Measurements from ENCODE around the gene SYF2. TPM values are rescaled to one million over a fixed set of nuclear protein-coding genes. Genes with fewer than 3 reads are reported as not detected.

The SYF2 gene
- total and polyA plus RNA-seq, 2 experiments from 2014 or later, result 24.6 to 82.6 TPM

GRCh38 chr1:25210728-25211127 lies 21.6 kb downstream of the SYF2 start:
- ATAC-seq, result peak; percentile 69; the same call in 2 of the 3 replicates
- Histone ChIP-seq H2AFZ (no peak overlapping the region), H3K79me2 (replicated peaks; ENCODE audit: insufficient read depth) (no peaks in the 10 kb centered on the region), H4K20me1 (replicated peaks; ENCODE audit: insufficient read depth) (no peaks in the 10 kb centered on the region), H3K4me1 (ENCODE audit: insufficient read depth) (no peaks in the 10 kb centered on the region), H3K9me2 (ENCODE audit: insufficient read depth) (no peaks in the 10 kb centered on the region), H3K27ac (ENCODE audit: low read depth) (no peak overlapping the region), H3F3A (replicated peaks; ENCODE audit: low read depth) (no peaks in the 10 kb centered on the region), H3K4me3 (no peak overlapping the region), H3K27me3 (ENCODE audit: insufficient read depth) (no peaks in the 10 kb centered on the region), H3K4me2 (no peak overlapping the region), H3K36me3 (ENCODE audit: insufficient read depth) (no peaks in the 10 kb centered on the region)
- H3K9me3 Mint-ChIP-seq, result no peaks in the 10 kb centered on the region
- H3K36me3 Mint-ChIP-seq (ENCODE audit: low read depth), result no peaks in the 10 kb centered on the region
- no peaks in the 10 kb centered on the region for H3K4me1 Mint-ChIP-seq
- no peak overlapping the region for H3K4me3 Mint-ChIP-seq
- TF ChIP-seq, protein P1, sequence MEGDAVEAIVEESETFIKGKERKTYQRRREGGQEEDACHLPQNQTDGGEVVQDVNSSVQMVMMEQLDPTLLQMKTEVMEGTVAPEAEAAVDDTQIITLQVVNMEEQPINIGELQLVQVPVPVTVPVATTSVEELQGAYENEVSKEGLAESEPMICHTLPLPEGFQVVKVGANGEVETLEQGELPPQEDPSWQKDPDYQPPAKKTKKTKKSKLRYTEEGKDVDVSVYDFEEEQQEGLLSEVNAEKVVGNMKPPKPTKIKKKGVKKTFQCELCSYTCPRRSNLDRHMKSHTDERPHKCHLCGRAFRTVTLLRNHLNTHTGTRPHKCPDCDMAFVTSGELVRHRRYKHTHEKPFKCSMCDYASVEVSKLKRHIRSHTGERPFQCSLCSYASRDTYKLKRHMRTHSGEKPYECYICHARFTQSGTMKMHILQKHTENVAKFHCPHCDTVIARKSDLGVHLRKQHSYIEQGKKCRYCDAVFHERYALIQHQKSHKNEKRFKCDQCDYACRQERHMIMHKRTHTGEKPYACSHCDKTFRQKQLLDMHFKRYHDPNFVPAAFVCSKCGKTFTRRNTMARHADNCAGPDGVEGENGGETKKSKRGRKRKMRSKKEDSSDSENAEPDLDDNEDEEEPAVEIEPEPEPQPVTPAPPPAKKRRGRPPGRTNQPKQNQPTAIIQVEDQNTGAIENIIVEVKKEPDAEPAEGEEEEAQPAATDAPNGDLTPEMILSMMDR (conservative IDR thresholded peaks at IDR 0.05; ENCODE audit: low read depth in 2 of 2), result no peak
- TF ChIP-seq, protein P2, sequence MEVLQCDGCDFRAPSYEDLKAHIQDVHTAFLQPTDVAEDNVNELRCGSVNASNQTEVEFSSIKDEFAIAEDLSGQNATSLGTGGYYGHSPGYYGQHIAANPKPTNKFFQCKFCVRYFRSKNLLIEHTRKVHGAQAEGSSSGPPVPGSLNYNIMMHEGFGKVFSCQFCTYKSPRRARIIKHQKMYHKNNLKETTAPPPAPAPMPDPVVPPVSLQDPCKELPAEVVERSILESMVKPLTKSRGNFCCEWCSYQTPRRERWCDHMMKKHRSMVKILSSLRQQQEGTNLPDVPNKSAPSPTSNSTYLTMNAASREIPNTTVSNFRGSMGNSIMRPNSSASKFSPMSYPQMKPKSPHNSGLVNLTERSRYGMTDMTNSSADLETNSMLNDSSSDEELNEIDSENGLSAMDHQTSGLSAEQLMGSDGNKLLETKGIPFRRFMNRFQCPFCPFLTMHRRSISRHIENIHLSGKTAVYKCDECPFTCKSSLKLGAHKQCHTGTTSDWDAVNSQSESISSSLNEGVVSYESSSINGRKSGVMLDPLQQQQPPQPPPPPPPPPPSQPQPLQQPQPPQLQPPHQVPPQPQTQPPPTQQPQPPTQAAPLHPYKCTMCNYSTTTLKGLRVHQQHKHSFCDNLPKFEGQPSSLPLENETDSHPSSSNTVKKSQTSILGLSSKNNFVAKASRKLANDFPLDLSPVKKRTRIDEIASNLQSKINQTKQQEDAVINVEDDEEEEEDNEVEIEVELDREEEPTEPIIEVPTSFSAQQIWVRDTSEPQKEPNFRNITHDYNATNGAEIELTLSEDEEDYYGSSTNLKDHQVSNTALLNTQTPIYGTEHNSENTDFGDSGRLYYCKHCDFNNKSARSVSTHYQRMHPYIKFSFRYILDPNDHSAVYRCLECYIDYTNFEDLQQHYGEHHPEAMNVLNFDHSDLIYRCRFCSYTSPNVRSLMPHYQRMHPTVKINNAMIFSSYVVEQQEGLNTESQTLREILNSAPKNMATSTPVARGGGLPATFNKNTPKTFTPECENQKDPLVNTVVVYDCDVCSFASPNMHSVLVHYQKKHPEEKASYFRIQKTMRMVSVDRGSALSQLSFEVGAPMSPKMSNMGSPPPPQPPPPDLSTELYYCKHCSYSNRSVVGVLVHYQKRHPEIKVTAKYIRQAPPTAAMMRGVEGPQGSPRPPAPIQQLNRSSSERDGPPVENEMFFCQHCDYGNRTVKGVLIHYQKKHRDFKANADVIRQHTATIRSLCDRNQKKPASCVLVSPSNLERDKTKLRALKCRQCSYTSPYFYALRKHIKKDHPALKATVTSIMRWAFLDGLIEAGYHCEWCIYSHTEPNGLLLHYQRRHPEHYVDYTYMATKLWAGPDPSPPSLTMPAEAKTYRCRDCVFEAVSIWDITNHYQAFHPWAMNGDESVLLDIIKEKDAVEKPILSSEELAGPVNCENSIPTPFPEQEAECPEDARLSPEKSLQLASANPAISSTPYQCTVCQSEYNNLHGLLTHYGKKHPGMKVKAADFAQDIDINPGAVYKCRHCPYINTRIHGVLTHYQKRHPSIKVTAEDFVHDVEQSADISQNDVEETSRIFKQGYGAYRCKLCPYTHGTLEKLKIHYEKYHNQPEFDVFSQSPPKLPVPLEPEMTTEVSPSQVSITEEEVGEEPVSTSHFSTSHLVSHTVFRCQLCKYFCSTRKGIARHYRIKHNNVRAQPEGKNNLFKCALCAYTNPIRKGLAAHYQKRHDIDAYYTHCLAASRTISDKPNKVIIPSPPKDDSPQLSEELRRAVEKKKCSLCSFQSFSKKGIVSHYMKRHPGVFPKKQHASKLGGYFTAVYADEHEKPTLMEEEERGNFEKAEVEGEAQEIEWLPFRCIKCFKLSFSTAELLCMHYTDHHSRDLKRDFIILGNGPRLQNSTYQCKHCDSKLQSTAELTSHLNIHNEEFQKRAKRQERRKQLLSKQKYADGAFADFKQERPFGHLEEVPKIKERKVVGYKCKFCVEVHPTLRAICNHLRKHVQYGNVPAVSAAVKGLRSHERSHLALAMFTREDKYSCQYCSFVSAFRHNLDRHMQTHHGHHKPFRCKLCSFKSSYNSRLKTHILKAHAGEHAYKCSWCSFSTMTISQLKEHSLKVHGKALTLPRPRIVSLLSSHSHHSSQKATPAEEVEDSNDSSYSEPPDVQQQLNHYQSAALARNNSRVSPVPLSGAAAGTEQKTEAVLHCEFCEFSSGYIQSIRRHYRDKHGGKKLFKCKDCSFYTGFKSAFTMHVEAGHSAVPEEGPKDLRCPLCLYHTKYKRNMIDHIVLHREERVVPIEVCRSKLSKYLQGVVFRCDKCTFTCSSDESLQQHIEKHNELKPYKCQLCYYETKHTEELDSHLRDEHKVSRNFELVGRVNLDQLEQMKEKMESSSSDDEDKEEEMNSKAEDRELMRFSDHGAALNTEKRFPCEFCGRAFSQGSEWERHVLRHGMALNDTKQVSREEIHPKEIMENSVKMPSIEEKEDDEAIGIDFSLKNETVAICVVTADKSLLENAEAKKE (CRISPR knock-in tag; IDR thresholded peaks at IDR 0.05), result no peak
- TF ChIP-seq REST (IDR thresholded peaks at IDR 0.05; ENCODE audit: unreplicated experiment) (no peak), EZH2phosphoT487 (IDR thresholded peaks at IDR 0.05; ENCODE audit: unreplicated experiment) (no peak), CREB1 (CRISPR knock-in tag; IDR thresholded peaks at IDR 0.05; ENCODE audit: low read depth) (no peak), ZNF114 (CRISPR knock-in tag; IDR thresholded peaks at IDR 0.05) (no peak), JUNB (IDR thresholded peaks at IDR 0.05; ENCODE audit: unreplicated experiment) (no peak)
- no peak overlapping the region for H3K27ac Mint-ChIP-seq
- no peak for DNase-seq (ENCODE audit: low spot score)
- H3K27me3 Mint-ChIP-seq (ENCODE audit: insufficient read depth, low read depth, poor library complexity), result peaks cover 8% of the 10 kb centered on the region
